Measurements from ENCODE around the gene CLEC5A.
"Not testable (repeated sequence)": the region's sequence is repeated elsewhere in the genome, so short reads cannot be mapped to it uniquely, and the experiment has no call there.

Gene CLEC5A

GRCh38 chr7:141949021-141949420 is 2.2 kb upstream of the CLEC5A start:
- DNase-seq (ENCODE audit: low spot score), result no peak

- no peak for DNase-seq (ENCODE audit: low spot score)
These were observed 1.4 kb downstream of the CLEC5A start for GRCh38 chr7:141945356-141945755.

GRCh38 chr7:141944811-141945210 is 2.0 kb downstream of the CLEC5A start:
- no peak for DNase-seq (ENCODE audit: low spot score)

GRCh38 chr7:141943846-141944245 is 2.9 kb downstream of the CLEC5A start:
- no peak for DNase-seq (ENCODE audit: low spot score)

GRCh38 chr7:141941075-141941474 is 5.7 kb downstream of the CLEC5A start:
- no peak for DNase-seq (ENCODE audit: low spot score)

GRCh38 chr7:141930211-141930610 is 16.6 kb downstream of the CLEC5A start:
- no peak for DNase-seq (ENCODE audit: low spot score)

GRCh38 chr7:141928845-141929195 is 18.0 kb downstream of the CLEC5A start:
- no peak for DNase-seq (ENCODE audit: low spot score)

- no peak for DNase-seq (ENCODE audit: low spot score)
These were observed 18.5 kb downstream of the CLEC5A start for GRCh38 chr7:141928146-141928844.

- DNase-seq (ENCODE audit: low spot score), result no peak
These were observed 26.5 kb downstream of the CLEC5A start for GRCh38 chr7:141920281-141920680.

- DNase-seq (ENCODE audit: low spot score), result no peak
These were observed 30.7 kb downstream of the CLEC5A start, which contains the start of gene OR9A4 for GRCh38 chr7:141916099-141916498. Gene OR9A4 (plus strand): TSS chr7:141916399. CDS start chr7:141918876, 2,477 bp downstream.

GRCh38 chr7:141915565-141915964 is 31.2 kb downstream of the CLEC5A start:
- DNase-seq (ENCODE audit: low spot score), result no peak

GRCh38 chr7:141911391-141911790 is 35.4 kb downstream of the CLEC5A start:
- no peak for DNase-seq (ENCODE audit: low spot score)

- no peak for DNase-seq (ENCODE audit: low spot score)
These were observed 40.5 kb downstream of the CLEC5A start for GRCh38 chr7:141906285-141906684.

GRCh38 chr7:141899366-141899765 is 47.4 kb downstream of the CLEC5A start:
- DNase-seq (ENCODE audit: low spot score), result not testable (repeated sequence)

- no peak for DNase-seq (ENCODE audit: low spot score)
These were observed 55.4 kb downstream of the CLEC5A start for GRCh38 chr7:141891336-141891735.

- no peak for DNase-seq (ENCODE audit: low spot score)
These were observed 57.5 kb downstream of the CLEC5A start for GRCh38 chr7:141889321-141889720.

- no peak for DNase-seq (ENCODE audit: low spot score)
These were observed 62.1 kb downstream of the CLEC5A start for GRCh38 chr7:141884539-141885225.

- DNase-seq (ENCODE audit: low spot score), result no peak
These were observed 65.8 kb downstream of the CLEC5A start for GRCh38 chr7:141880960-141881359.

GRCh38 chr7:141877365-141877764 is 69.4 kb downstream of the CLEC5A start:
- no peak for DNase-seq (ENCODE audit: low spot score)
